Daoy (cell line): ENCODE data around the gene ERCC6. TPM values are rescaled to one million over a fixed set of nuclear protein-coding genes. Genes with fewer than 3 reads are reported as not detected.

Experiments
- total RNA-seq: library from RNA; depleted of rRNA; stranded (reverse); fragments of >200 nt; shearing (Covaris generic); gene quantifications from 2 replicates; pipeline ENCODE4 v1.2.3, GENCODE V29; 2014; rRNA removed

ERCC6 gene
- total RNA-seq, 1 experiment from 2014 or later: 5.4 TPM

Other genes starting within 250 kb of the ERCC6 start
- gene C10orf71, start 240.0 kb downstream of the ERCC6 start, total RNA-seq: not detected in 2 replicates
- not detected in 2 replicates for gene DRGX, start 143.0 kb downstream of the ERCC6 start, total RNA-seq
- not detected in 2 replicates for gene SLC18A3, start 71.2 kb upstream of the ERCC6 start, total RNA-seq
- gene CHAT, start 74.9 kb upstream of the ERCC6 start, total RNA-seq: not detected in 2 replicates
- gene C10orf53, start 140.5 kb upstream of the ERCC6 start, total RNA-seq: not detected in 2 replicates
- gene OGDHL, start 223.2 kb upstream of the ERCC6 start, total RNA-seq: 1.5 and 3.4 TPM in 2 replicates